IMR-90 (cell line): ENCODE measurements around the gene UNKL. TPM values are rescaled to one million over a fixed set of nuclear protein-coding genes. Genes with fewer than 3 reads are reported as not detected.
A peak's percentile ranks its signal among the peaks of the same experiment; 100 is the strongest.

Experiments used
- ATAC-seq: fragments of 200-7000 bp; cut with Tn5 transposase; 2 replicates; pipeline ENCODE4 v1.9.1; 2020; ENCODE audit warnings: low read depth, mild to moderate bottlenecking, moderate library complexity
- BruUV-seq: library from RNA; stranded (reverse); fragments of 400-500 nt; replicated peaks from 2 replicates; lab custom pipeline; 2021; lab: Mats Ljungman, UMichigan
- CTCF ChIA-PET: fragments of 300-600 bp; formaldehyde crosslinking; extraction: SDS; loops from one replicate; lab custom pipeline; 2021; ENCODE audit warnings: antibody characterized with exemption; lab: Yijun Ruan, JAX
- POLR2A ChIA-PET: fragments of 300-600 bp; sonication (Branson Sonifier 250); formaldehyde crosslinking; loops from one replicate; lab custom pipeline; 2022; ENCODE audit warnings: antibody characterized with exemption; ENCODE audit not compliant: unreplicated experiment; lab: Charles Lee
- DNase-seq: peaks from one replicate; pipeline ENCODE4 v3.0.0; 2013
- H2AFZ ChIP-seq: replicated peaks from 2 replicates; pipeline ENCODE3; 2013; ENCODE audit warnings: low read length, mild to moderate bottlenecking; ENCODE audit not compliant: poor library complexity
- H2AK5ac ChIP-seq: 2 replicates; pipeline ENCODE4 v1.6.1; 2013; ENCODE audit warnings: low read depth, low read length, inconsistent platforms
- H2AK9ac ChIP-seq: replicated peaks from 2 replicates; pipeline ENCODE3; 2013; ENCODE audit warnings: mild to moderate bottlenecking, low read depth, low read length, moderate library complexity; ENCODE audit not compliant: poor library complexity
- H2BK120ac ChIP-seq: 2 replicates; pipeline ENCODE4 v1.6.1; 2013; ENCODE audit warnings: low read depth, low read length, inconsistent platforms
- H2BK15ac ChIP-seq: 3 replicates; pipeline ENCODE4 v1.6.1; 2013; ENCODE audit warnings: low read depth, low read length, inconsistent platforms
- H2BK20ac ChIP-seq: 2 replicates; pipeline ENCODE4 v1.6.1; 2013; ENCODE audit warnings: low read depth, mild to moderate bottlenecking, inconsistent platforms, low read length, moderate library complexity
- H2BK5ac ChIP-seq: 2 replicates; pipeline ENCODE4 v1.6.1; 2013; ENCODE audit warnings: mild to moderate bottlenecking, low read depth, low read length, inconsistent platforms; ENCODE audit not compliant: poor library complexity, severe bottlenecking
- H3K14ac ChIP-seq: replicated peaks from 2 replicates; pipeline ENCODE4 v1.6.1; 2013; ENCODE audit warnings: low read depth, low read length, inconsistent platforms
- H3K18ac ChIP-seq: 2 replicates; pipeline ENCODE4 v1.6.1; 2013; ENCODE audit warnings: low read depth, low read length, control low read depth
- H3K23ac ChIP-seq: 2 replicates; pipeline ENCODE4 v1.6.1; 2013; ENCODE audit warnings: low read depth, low read length, inconsistent platforms
- H3K27ac ChIP-seq: 2 replicates; pipeline ENCODE4 v1.5.1; 2013; ENCODE audit warnings: mild to moderate bottlenecking, control low read depth, low read length; ENCODE audit not compliant: insufficient read depth
- H3K27me3 ChIP-seq: 2 replicates; pipeline ENCODE4 v1.6.1; 2013; ENCODE audit warnings: low read length; ENCODE audit not compliant: control insufficient read depth, insufficient read depth
- H3K36me3 ChIP-seq: 2 replicates; pipeline ENCODE4 v1.6.1; 2013; ENCODE audit warnings: low read length, mixed read lengths; ENCODE audit not compliant: control insufficient read depth, insufficient read depth
- H3K4ac ChIP-seq: 2 replicates; pipeline ENCODE4 v1.6.1; 2013; ENCODE audit warnings: low read depth, low read length, inconsistent platforms
- H3K4me1 ChIP-seq: 2 replicates; pipeline ENCODE4 v1.6.1; 2013; ENCODE audit warnings: low read length, mixed read lengths; ENCODE audit not compliant: control insufficient read depth, insufficient read depth
- H3K4me2 ChIP-seq: 2 replicates; pipeline ENCODE4 v1.6.1; 2013; ENCODE audit warnings: low read depth, mild to moderate bottlenecking, control low read depth, low read length, moderate library complexity
- H3K4me3 ChIP-seq: 2 replicates; pipeline ENCODE4 v1.5.1; 2013; ENCODE audit warnings: low read depth, mild to moderate bottlenecking, control low read depth, low read length, moderate library complexity; ENCODE audit not compliant: insufficient read depth
- H3K56ac ChIP-seq: 2 replicates; pipeline ENCODE4 v1.6.1; 2013; ENCODE audit warnings: low read length, inconsistent platforms; ENCODE audit not compliant: insufficient read depth; ENCODE audit errors: extremely low read depth
- H3K79me1 ChIP-seq, 2 experiments: 2 replicates each; pipeline ENCODE4 v1.6.1; 2013; ENCODE audit warnings: low read length in 2 of 2, inconsistent platforms in 1 of 2, low read depth in 1 of 2
- H3K9ac ChIP-seq: 2 replicates; pipeline ENCODE4 v1.6.1; 2013; ENCODE audit warnings: low read depth, low read length, control low read depth
- H3K9me1 ChIP-seq: 2 replicates; pipeline ENCODE4 v1.6.1; 2013; ENCODE audit warnings: low read length, inconsistent platforms; ENCODE audit not compliant: insufficient read depth
- H3K9me3 ChIP-seq: 2 replicates; pipeline ENCODE4 v1.6.1; 2013; ENCODE audit warnings: low read length; ENCODE audit not compliant: control insufficient read depth, insufficient read depth
- H4K20me1 ChIP-seq: 2 replicates; pipeline ENCODE4 v1.6.1; 2013; ENCODE audit warnings: low read length, inconsistent platforms; ENCODE audit not compliant: insufficient read depth
- H4K5ac ChIP-seq: 2 replicates; pipeline ENCODE4 v1.6.1; 2013; ENCODE audit warnings: mild to moderate bottlenecking, low read depth, low read length, control low read depth
- H4K8ac ChIP-seq, 2 experiments: 2 replicates each; pipeline ENCODE4 v1.6.1; 2013; ENCODE audit warnings: low read depth in 2 of 2, low read length in 2 of 2, control low read depth in 1 of 2, inconsistent platforms in 1 of 2
- H4K91ac ChIP-seq: 2 replicates; pipeline ENCODE4 v1.6.1; 2013; ENCODE audit warnings: low read depth, low read length, inconsistent platforms; ENCODE audit not compliant: insufficient read depth
- BHLHE40 ChIP-seq: fragments of 150-350 bp; IDR thresholded peaks from 2 replicates; pipeline ENCODE4 v1.6.1; 2016; ENCODE audit warnings: mild to moderate bottlenecking, low read depth, low read length
- CHD1 ChIP-seq: IDR thresholded peaks from 2 replicates; pipeline ENCODE4 v1.6.1; 2012; ENCODE audit warnings: low read depth, low read length, improper control_type of control experiment
- ELK1 ChIP-seq: fragments of 150-350 bp; IDR thresholded peaks from 2 replicates; pipeline ENCODE4 v1.6.1; 2016; ENCODE audit warnings: low read depth, mild to moderate bottlenecking, low read length, moderate library complexity, borderline replicate concordance
- FOS ChIP-seq: fragments of 150-350 bp; IDR thresholded peaks from 2 replicates; pipeline ENCODE4 v1.6.1; 2016; ENCODE audit warnings: low read depth, low read length
- MAFK ChIP-seq: IDR thresholded peaks from 2 replicates; pipeline ENCODE4 v1.6.1; 2012; ENCODE audit warnings: low read depth, low read length, improper control_type of control experiment
- MAZ ChIP-seq: IDR thresholded peaks from 2 replicates; pipeline ENCODE4 v1.6.1; 2012; ENCODE audit warnings: low read depth, mild to moderate bottlenecking, low read length, improper control_type of control experiment, moderate library complexity, borderline replicate concordance
- MXI1 ChIP-seq: IDR thresholded peaks from 2 replicates; pipeline ENCODE4 v1.6.1; 2012; ENCODE audit warnings: low read depth, mild to moderate bottlenecking, low read length, moderate library complexity, borderline replicate concordance
- NFE2L2 ChIP-seq: fragments of 150-350 bp; IDR thresholded peaks from 2 replicates; pipeline ENCODE4 v1.6.1; 2016; ENCODE audit warnings: low read depth, mild to moderate bottlenecking, low read length
- POLR2A ChIP-seq: IDR thresholded peaks from 2 replicates; pipeline ENCODE4 v1.6.1; 2012; ENCODE audit warnings: mild to moderate bottlenecking, low read depth, low read length
- RAD21 ChIP-seq: IDR thresholded peaks from 2 replicates; pipeline ENCODE4 v1.6.1; 2012; ENCODE audit warnings: low read length, improper control_type of control experiment
- RCOR1 ChIP-seq: IDR thresholded peaks from 2 replicates; pipeline ENCODE4 v1.6.1; 2012; ENCODE audit warnings: mild to moderate bottlenecking, low read length, improper control_type of control experiment; ENCODE audit not compliant: insufficient replicate concordance
- RFX5 ChIP-seq: IDR thresholded peaks from 2 replicates; pipeline ENCODE4 v1.8.0; 2012; ENCODE audit warnings: low read depth, mild to moderate bottlenecking, low read length, moderate library complexity
- SMC3 ChIP-seq: fragments of 150-350 bp; IDR thresholded peaks from 2 replicates; pipeline ENCODE4 v1.6.1; 2016; ENCODE audit warnings: low read depth, mild to moderate bottlenecking, antibody characterized with exemption, low read length, moderate library complexity
- USF2 ChIP-seq: fragments of 150-350 bp; IDR thresholded peaks from 2 replicates; pipeline ENCODE4 v1.6.1; 2017; ENCODE audit warnings: mild to moderate bottlenecking, antibody characterized with exemption, low read length, low read depth
- WGBS, 2 experiments: methylation state at CpG; one replicate each; pipeline versions ENCODE4 v1.1.5 to v1.1.7; 2013; ENCODE audit warnings: missing lambda C conversion rate in 2 of 2; ENCODE audit not compliant: insufficient read length in 1 of 2; ENCODE audit errors: extremely low coverage in 2 of 2; 5-methylcytosine and 5-hydroxymethylcytosine counted together
- dilution Hi-C: fragments of 300-500 bp; cut with HindIII; formaldehyde crosslinking; loops from one replicate; pipeline ENCODE4 v1.14.3; 2018; ENCODE audit warnings: low sequenced_read_pairs; ENCODE audit not compliant: unreplicated experiment
- in situ Hi-C: fragments of 300-500 bp; cut with MboI; formaldehyde crosslinking; loops from 3 replicates; pipeline ENCODE4 v1.14.3; 2019; ENCODE audit warnings: low sequenced_read_pairs, inconsistent platforms, mixed read lengths
- intact Hi-C: fragments of 100-400 bp; cut with micrococcal nuclease; formaldehyde crosslinking; loops from 2 replicates; pipeline ENCODE4 v1.10.0; 2022
- polyA plus RNA-seq, 3 experiments: library from polyadenylated mRNA; depleted of rRNA; stranded (reverse); fragments of >200 nt; gene quantifications; 2 replicates each; pipeline ENCODE4 v1.2.3, GENCODE V29; 2012; ENCODE audit warnings: low replicate concordance in 1 of 3
- total RNA-seq: library from RNA; depleted of rRNA; stranded (reverse); fragments of >200 nt; gene quantifications from 2 replicates; pipeline ENCODE4 v1.2.3, GENCODE V29; 2012

Gene UNKL
- total and polyA plus RNA-seq, 2 of the 4 experiments (the other 2 are of a cell fraction): 4.1 to 13.3 TPM

GRCh38 chr16:1413684-1414531, 596 bp downstream of the UNKL start:
- peak overlapping the region; percentile 77 for H3K9ac ChIP-seq
- intact Hi-C loops: no loop called here
- peak overlapping the region; percentile 26 for H4K5ac ChIP-seq
- peaks cover 13 to 30% of the 10 kb centered on the region in 2 experiments; a peak in 3 of 4 replicates for H3K79me1 ChIP-seq
- H2BK5ac ChIP-seq: peak overlapping the region; percentile 75
- H2AFZ ChIP-seq: peak overlapping the region; percentile 94
- no peak overlapping the region for H2BK15ac ChIP-seq
- no peaks in the 10 kb centered on the region; the same call in 1 of the 2 replicates for H3K4me1 ChIP-seq
- peak; percentile 46 for ATAC-seq
- WGBS, 2 experiments: 8% methylated on average over 25 of the region's 85 CpGs; no CpG with 5 or more reads in 1 of the 2 experiments
- no peaks in the 10 kb centered on the region for H3K9me3 ChIP-seq
- POLR2A ChIA-PET: no interaction called here
- peak overlapping the region; percentile 33 to 65; a peak in 2 of 4 replicates for H4K8ac ChIP-seq
- in situ Hi-C loops: no loop called here
- DNase-seq: peak; percentile 27
- no peaks in the 10 kb centered on the region for H4K20me1 ChIP-seq
- H4K91ac ChIP-seq: no peak overlapping the region
- peak overlapping the region; percentile 75 for H3K4ac ChIP-seq
- H3K18ac ChIP-seq: no peak overlapping the region; the same call in 1 of the 2 replicates
- H2AK9ac ChIP-seq: peak overlapping the region; percentile 93
- H2AK5ac ChIP-seq: peak overlapping the region; percentile 43; the same call in 1 of the 2 replicates
- H3K27me3 ChIP-seq: no peaks in the 10 kb centered on the region
- peak overlapping the region; percentile 85 for H3K4me3 ChIP-seq
- H2BK20ac ChIP-seq: 0 out of 2 replicates have a peak overlapping the region, but pooled peaks have one; percentile 24
- H3K23ac ChIP-seq: peak overlapping the region; percentile 66; the same call in 1 of the 2 replicates
- no TSS peak for BruUV-seq
- H3K14ac ChIP-seq: no peak overlapping the region; the same call in 1 of the 2 replicates
- H3K36me3 ChIP-seq: peaks cover 9% of the 10 kb centered on the region
- dilution Hi-C loops: no loop called here
- CTCF ChIA-PET: no interaction called here
- H3K27ac ChIP-seq: peak overlapping the region; percentile 53
- no peak overlapping the region for H2BK120ac ChIP-seq
- peak overlapping the region; percentile 86 for H3K4me2 ChIP-seq
- H3K56ac ChIP-seq: no peak overlapping the region
- no peaks in the 10 kb centered on the region for H3K9me1 ChIP-seq
- no peak for TF ChIP-seq USF2
- TF ChIP-seq RAD21: peak; percentile 38
- no peak for TF ChIP-seq FOS
- TF ChIP-seq MAFK: no peak
- TF ChIP-seq NFE2L2: no peak
- 0 out of 2 replicates have a peak, but pooled peaks have one; percentile 7 for TF ChIP-seq SMC3
- TF ChIP-seq CHD1: no peak
- TF ChIP-seq MAZ: peak; percentile 43; the same call in 1 of the 2 replicates
- TF ChIP-seq POLR2A: no peak
- no peak for TF ChIP-seq MXI1
- TF ChIP-seq RFX5: no peak
- TF ChIP-seq RCOR1: no peak
- TF ChIP-seq BHLHE40: no peak
- no peak for TF ChIP-seq ELK1
